EH (cell line): ENCODE measurements around the gene FCSK.
A peak's percentile ranks its signal among the peaks of the same experiment; 100 is the strongest.

Experiments
- DNase-seq: peaks from one replicate; pipeline ENCODE4 v3.0.0-alpha.2; 2015; ENCODE audit warnings: low read depth

The FCSK gene

GRCh38 chr16:70480127-70481105 lies 26.0 kb downstream of the FCSK start:
- DNase-seq, result no peak

- peak; percentile 83 for DNase-seq
Measured at GRCh38 chr16:70481929-70482536, 27.6 kb downstream of the FCSK start.

GRCh38 chr16:70482624-70483023 lies 28.2 kb downstream of the FCSK start:
- peak; percentile 29 for DNase-seq

- DNase-seq, result no peak
Measured at GRCh38 chr16:70483426-70483825, 29.0 kb downstream of the FCSK start.

- no peak for DNase-seq
Measured at GRCh38 chr16:70484867-70485266, 30.5 kb downstream of the FCSK start.

GRCh38 chr16:70490261-70490660 lies 35.9 kb downstream of the FCSK start:
- no peak for DNase-seq

- no peak for DNase-seq
Measured at GRCh38 chr16:70493802-70494201, 39.4 kb downstream of the FCSK start.

GRCh38 chr16:70494202-70494770 lies 39.9 kb downstream of the FCSK start:
- DNase-seq, result no peak

- DNase-seq, result no peak
Measured at GRCh38 chr16:70494777-70495176, 40.4 kb downstream of the FCSK start.

- no peak for DNase-seq
Measured at GRCh38 chr16:70495425-70496182, 41.2 kb downstream of the FCSK start.

GRCh38 chr16:70496513-70496912 lies 42.1 kb downstream of the FCSK start:
- no peak for DNase-seq

- DNase-seq, result peak; percentile 16
Measured at GRCh38 chr16:70508752-70509151, 54.4 kb downstream of the FCSK start.

GRCh38 chr16:70510216-70510615 lies 55.8 kb downstream of the FCSK start:
- no peak for DNase-seq

GRCh38 chr16:70511833-70512232 lies 57.4 kb downstream of the FCSK start:
- no peak for DNase-seq

- peak; percentile 58 for DNase-seq
Measured at GRCh38 chr16:70512456-70512855, 58.1 kb downstream of the FCSK start.

- peak; percentile 79 for DNase-seq
Measured at GRCh38 chr16:70520612-70521297, 66.4 kb downstream of the FCSK start.

GRCh38 chr16:70522216-70523075 lies 68.1 kb downstream of the FCSK start:
- no peak for DNase-seq

GRCh38 chr16:70523076-70523742 lies 68.8 kb downstream of the FCSK start, which contains the start of gene COG4:
COG4 (minus strand) TSS chr16:70523554; CDS start chr16:70523543, 11 bp downstream.
- DNase-seq, result peak; percentile 85

- DNase-seq, result no peak
Measured at GRCh38 chr16:70523743-70524398, 69.5 kb downstream of the FCSK start, which contains the start of gene SF3B3. SF3B3 (plus strand) TSS chr16:70523816; CDS start chr16:70526657, 2,841 bp downstream.
